Ishikawa (cell line): Measurements from ENCODE around the gene OTULINL.

Source experiments
- CEBPB ChIP-seq: IDR thresholded peaks from 2 replicates; pipeline ENCODE4 v1.6.1; 2012
- CREB1 ChIP-seq: IDR thresholded peaks from 2 replicates; pipeline ENCODE4 v1.6.1; 2012; ENCODE audit warnings: low read depth
- EGR1 ChIP-seq: IDR thresholded peaks from 2 replicates; pipeline ENCODE4 v1.6.1; 2012
- EP300 ChIP-seq: IDR thresholded peaks from 2 replicates; pipeline ENCODE4 v1.6.1; 2012; ENCODE audit warnings: borderline replicate concordance
- FOXM1 ChIP-seq: IDR thresholded peaks from 2 replicates; pipeline ENCODE4 v1.6.1; 2012; ENCODE audit warnings: low read depth, borderline replicate concordance
- MAX ChIP-seq: IDR thresholded peaks from 2 replicates; pipeline ENCODE4 v1.6.1; 2012
- NFIC ChIP-seq: IDR thresholded peaks from 2 replicates; pipeline ENCODE4 v1.6.1; 2012
- RAD21 ChIP-seq: IDR thresholded peaks from 2 replicates; pipeline ENCODE4 v1.6.1; 2012; ENCODE audit warnings: low read depth
- REST ChIP-seq: IDR thresholded peaks from 2 replicates; pipeline ENCODE4 v1.6.1; 2012; ENCODE audit warnings: low read depth, mild to moderate bottlenecking
- TAF1 ChIP-seq: IDR thresholded peaks from 2 replicates; pipeline ENCODE4 v1.6.1; 2012; ENCODE audit warnings: low read depth, mild to moderate bottlenecking
- USF1 ChIP-seq: IDR thresholded peaks from 2 replicates; pipeline ENCODE4 v1.6.1; 2012
- ZBTB7A ChIP-seq: IDR thresholded peaks from 2 replicates; pipeline ENCODE4 v1.6.1; 2012; ENCODE audit warnings: low read depth

GRCh38 chr5:14568333-14568732 lies 13.3 kb upstream of the OTULINL start:
- no peak for TF ChIP-seq MAX
- TF ChIP-seq REST, result no peak
- TF ChIP-seq EP300, result no peak
- TF ChIP-seq ZBTB7A, result no peak
- TF ChIP-seq NFIC, result no peak
- no peak for TF ChIP-seq EGR1
- no peak for TF ChIP-seq TAF1
- no peak for TF ChIP-seq CREB1
- TF ChIP-seq FOXM1, result no peak
- TF ChIP-seq CEBPB, result no peak
- TF ChIP-seq USF1, result no peak
- TF ChIP-seq RAD21, result no peak
